HG02885 (cell line): ENCODE results near the gene PHACTR1.
A peak's percentile ranks its signal among the peaks of the same experiment; 100 is the strongest.
"Not testable (repeated sequence)": the region's sequence is repeated elsewhere in the genome, so short reads cannot be mapped to it uniquely, and the experiment has no call there.

ENCODE experiments used
- ATAC-seq: cut with Tn5 transposase; IDR thresholded peaks from one replicate; pipeline ENCODE4 v1.9.1; 2021; ENCODE audit warnings: mild to moderate bottlenecking; ENCODE audit not compliant: unreplicated experiment, poor library complexity

Gene PHACTR1

GRCh38 chr6:13314806-13315205, 598.2 kb downstream of the PHACTR1 start:
- no peak for ATAC-seq

GRCh38 chr6:13315896-13316295, 599.3 kb downstream of the PHACTR1 start:
- no peak for ATAC-seq

GRCh38 chr6:13318821-13319220, 602.3 kb downstream of the PHACTR1 start:
- no peak for ATAC-seq

GRCh38 chr6:13319891-13320564, 603.5 kb downstream of the PHACTR1 start:
- no peak for ATAC-seq

- ATAC-seq: not testable (repeated sequence)
These were observed 609.5 kb downstream of the PHACTR1 start for GRCh38 chr6:13326031-13326586.

GRCh38 chr6:13327691-13328075, 611.1 kb downstream of the PHACTR1 start:
- ATAC-seq: no peak

GRCh38 chr6:13328076-13328874, 611.7 kb downstream of the PHACTR1 start, which contains the start of gene TBC1D7:
TSS of gene TBC1D7 (minus strand) at chr6:13328537. CDS start at chr6:13326898, 1,639 bp downstream.
- ATAC-seq: peak; percentile 90

GRCh38 chr6:13328875-13329183, 612.3 kb downstream of the PHACTR1 start:
- ATAC-seq: no peak

GRCh38 chr6:13331516-13332348, 615.2 kb downstream of the PHACTR1 start:
- ATAC-seq: no peak

GRCh38 chr6:13332349-13332706, 615.8 kb downstream of the PHACTR1 start:
- no peak for ATAC-seq

- ATAC-seq: no peak
These were observed 618.4 kb downstream of the PHACTR1 start for GRCh38 chr6:13334953-13335352.

GRCh38 chr6:13336553-13336952, 620.0 kb downstream of the PHACTR1 start:
- peak; percentile 57 for ATAC-seq

- ATAC-seq: no peak
These were observed 621.5 kb downstream of the PHACTR1 start for GRCh38 chr6:13338038-13338437.
